T-helper 2 cell treated with Interferon-gamma antibody and Interleukin-4, amounts not matched to agents 5 μg/mL and 100 μg/mL, for 36 hours (primary cell): ENCODE measurements around the gene CNTFR.
A peak's percentile ranks its signal among the peaks of the same experiment; 100 is the strongest.

ENCODE experiments used
- DNase-seq: peaks from one replicate; pipeline ENCODE4 v3.0.0; 2021; ENCODE audit warnings: low spot score
- H3K27ac Mint-ChIP-seq: one replicate; pipeline ENCODE4 v1.8.0; 2021; ENCODE audit warnings: mild to moderate bottlenecking, mixed read lengths
- H3K27me3 Mint-ChIP-seq: one replicate; pipeline ENCODE4 v1.8.0; 2021; ENCODE audit warnings: low read depth, mixed read lengths
- H3K36me3 Mint-ChIP-seq: one replicate; pipeline ENCODE4 v1.8.0; 2021; ENCODE audit warnings: low read depth, mixed read lengths
- H3K4me1 Mint-ChIP-seq: one replicate; pipeline ENCODE4 v1.8.0; 2021; ENCODE audit warnings: low read depth, mixed read lengths
- H3K4me3 Mint-ChIP-seq: one replicate; pipeline ENCODE4 v1.8.0; 2022; ENCODE audit warnings: mild to moderate bottlenecking, moderate library complexity, mixed read lengths
- H3K9me3 Mint-ChIP-seq: one replicate; pipeline ENCODE4 v1.8.0; 2021; ENCODE audit warnings: mixed read lengths

Gene CNTFR

DNA sequence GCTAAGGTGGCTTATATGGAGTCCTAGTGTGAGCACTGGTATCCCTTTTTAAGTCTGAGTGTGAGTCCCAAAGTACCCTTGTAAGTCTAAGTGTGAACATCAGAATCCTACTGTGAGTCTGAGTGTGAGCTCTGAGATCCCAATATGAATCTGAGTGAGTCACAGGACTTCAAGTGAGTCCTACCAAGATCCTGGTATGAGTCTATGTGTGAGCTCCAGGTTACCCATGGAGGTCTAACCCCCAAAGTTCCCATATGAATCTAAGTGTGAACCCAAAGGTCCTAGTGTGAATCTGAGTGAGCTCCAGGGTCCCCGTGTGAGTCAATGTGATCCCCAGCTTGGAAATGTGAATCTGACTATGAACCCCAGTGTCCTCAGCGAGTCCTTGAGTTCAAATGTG lies 2.3 kb downstream of the CNTFR start:
- H3K27me3 Mint-ChIP-seq = peaks cover 83% of the 10 kb centered on the region
- no peaks in the 10 kb centered on the region for H3K9me3 Mint-ChIP-seq
- H3K36me3 Mint-ChIP-seq = no peaks in the 10 kb centered on the region
- H3K4me1 Mint-ChIP-seq = peaks cover 6% of the 10 kb centered on the region
- no peak overlapping the region for H3K27ac Mint-ChIP-seq
- DNase-seq = no peak
- H3K4me3 Mint-ChIP-seq = no peak overlapping the region

DNA sequence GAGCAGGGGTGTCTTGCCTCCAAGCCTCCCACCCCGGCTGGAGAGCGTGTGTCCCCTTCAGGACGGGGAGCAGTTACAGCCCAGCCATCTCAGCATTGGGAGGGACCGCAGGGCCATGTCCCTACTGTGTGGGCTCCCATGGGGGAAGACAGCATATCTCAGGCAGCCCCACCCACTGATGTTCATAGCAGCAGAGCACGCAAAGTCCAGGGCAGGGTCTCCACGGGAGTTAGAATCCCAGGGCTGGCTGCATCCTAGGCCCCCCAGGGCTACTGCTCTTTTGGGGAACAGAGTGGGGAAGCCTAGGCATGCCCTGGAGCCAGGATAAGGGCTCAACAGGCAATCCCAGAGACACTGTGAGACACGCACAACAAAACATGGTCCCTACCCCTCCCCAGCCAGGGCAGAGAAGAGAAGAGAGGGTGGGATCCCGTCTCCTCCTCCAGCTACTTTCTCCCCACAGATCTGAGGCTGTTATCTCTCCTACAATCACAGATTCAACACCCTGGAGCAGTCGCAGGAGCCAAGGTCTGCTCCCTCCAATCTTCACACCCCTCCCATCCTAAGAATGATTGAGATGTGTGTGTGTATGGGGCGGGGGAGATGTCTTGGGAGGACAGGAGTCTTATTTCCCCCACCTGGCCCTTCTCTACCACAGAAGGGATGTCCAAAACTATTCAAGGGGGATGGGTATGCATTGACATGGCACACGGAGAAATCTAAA lies 3.4 kb downstream of the CNTFR start:
- H3K27ac Mint-ChIP-seq = no peak overlapping the region

DNA sequence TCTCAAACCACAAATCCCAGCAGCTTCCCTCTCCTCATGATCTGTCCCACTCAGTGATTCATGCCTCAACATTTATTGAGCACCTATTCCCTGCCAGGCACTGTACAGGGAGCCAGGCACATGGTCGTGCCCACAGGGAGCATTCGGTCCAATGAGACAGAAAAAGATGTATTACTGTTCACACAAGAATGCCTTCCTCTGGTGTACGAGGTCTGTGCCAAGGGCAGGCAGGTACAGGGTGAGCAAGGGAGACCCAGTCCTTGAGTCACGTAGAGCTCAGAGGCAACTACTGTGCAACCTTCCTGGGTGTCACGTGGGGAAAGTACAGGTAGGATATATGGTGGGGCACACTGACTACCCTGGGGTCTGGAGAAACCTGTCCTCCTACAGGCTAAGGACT lies 4.6 kb downstream of the CNTFR start:
- no peak overlapping the region for H3K4me3 Mint-ChIP-seq
- H3K27me3 Mint-ChIP-seq = peaks cover 79% of the 10 kb centered on the region
- no peaks in the 10 kb centered on the region for H3K36me3 Mint-ChIP-seq
- H3K4me1 Mint-ChIP-seq = peaks cover 2% of the 10 kb centered on the region
- H3K9me3 Mint-ChIP-seq = no peaks in the 10 kb centered on the region
- no peak overlapping the region for H3K27ac Mint-ChIP-seq
- no peak for DNase-seq

More for the DNA sequence above, 3.4 kb downstream of the CNTFR start:
- no peaks in the 10 kb centered on the region for H3K36me3 Mint-ChIP-seq
- H3K4me3 Mint-ChIP-seq = no peak overlapping the region
- no peaks in the 10 kb centered on the region for H3K9me3 Mint-ChIP-seq
- peaks cover 79% of the 10 kb centered on the region for H3K27me3 Mint-ChIP-seq
- DNase-seq = no peak
- H3K4me1 Mint-ChIP-seq = peaks cover 4% of the 10 kb centered on the region

DNA sequence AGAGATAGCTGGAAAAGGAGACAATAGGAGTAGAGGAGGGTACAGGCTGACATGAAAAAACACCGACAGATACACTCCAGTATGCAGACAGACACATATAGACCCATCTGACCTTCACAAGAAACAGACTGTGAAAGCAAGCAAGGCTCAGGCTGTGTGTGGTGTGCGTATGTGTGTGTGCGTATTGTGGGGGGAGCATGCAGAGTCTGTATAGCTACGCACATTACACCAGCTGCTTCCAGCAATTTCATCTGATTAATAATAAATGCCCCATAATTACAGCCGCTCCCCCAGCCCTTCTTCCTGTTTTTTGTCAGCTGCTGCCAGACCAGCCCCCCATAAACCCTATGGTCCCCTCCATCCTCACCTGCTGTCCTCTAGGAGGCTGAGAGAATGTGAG lies 6.7 kb downstream of the CNTFR start:
- Mint-ChIP-seq H3K27me3 (peaks cover 78% of the 10 kb centered on the region), H3K4me1 (peaks cover 3% of the 10 kb centered on the region), H3K4me3 (no peak overlapping the region), H3K36me3 (no peaks in the 10 kb centered on the region), H3K9me3 (no peaks in the 10 kb centered on the region), H3K27ac (no peak overlapping the region)
- DNase-seq = no peak

DNA sequence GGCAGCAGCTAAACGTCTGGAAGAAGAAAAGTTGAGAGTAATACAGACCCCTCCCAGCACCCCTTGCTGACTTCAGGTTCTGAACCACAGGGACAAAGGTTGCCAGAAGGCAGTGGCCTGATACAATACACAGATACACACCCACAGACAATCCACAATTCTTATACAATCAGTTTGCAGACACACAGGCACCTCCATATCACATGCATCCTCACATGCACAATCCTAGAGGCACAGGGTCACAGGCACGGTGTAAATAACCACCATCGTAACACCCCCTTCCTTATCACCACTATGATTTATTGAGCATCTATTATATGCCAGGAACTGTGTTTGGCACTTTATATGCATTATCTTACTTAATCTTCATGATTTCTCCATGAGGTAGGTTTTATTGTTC lies 8.2 kb downstream of the CNTFR start:
- H3K27me3 Mint-ChIP-seq = peaks cover 74% of the 10 kb centered on the region
- DNase-seq = no peak
- no peak overlapping the region for H3K27ac Mint-ChIP-seq
- peaks cover 5% of the 10 kb centered on the region for H3K4me1 Mint-ChIP-seq
- no peaks in the 10 kb centered on the region for H3K36me3 Mint-ChIP-seq
- no peaks in the 10 kb centered on the region for H3K9me3 Mint-ChIP-seq
- H3K4me3 Mint-ChIP-seq = no peak overlapping the region

DNA sequence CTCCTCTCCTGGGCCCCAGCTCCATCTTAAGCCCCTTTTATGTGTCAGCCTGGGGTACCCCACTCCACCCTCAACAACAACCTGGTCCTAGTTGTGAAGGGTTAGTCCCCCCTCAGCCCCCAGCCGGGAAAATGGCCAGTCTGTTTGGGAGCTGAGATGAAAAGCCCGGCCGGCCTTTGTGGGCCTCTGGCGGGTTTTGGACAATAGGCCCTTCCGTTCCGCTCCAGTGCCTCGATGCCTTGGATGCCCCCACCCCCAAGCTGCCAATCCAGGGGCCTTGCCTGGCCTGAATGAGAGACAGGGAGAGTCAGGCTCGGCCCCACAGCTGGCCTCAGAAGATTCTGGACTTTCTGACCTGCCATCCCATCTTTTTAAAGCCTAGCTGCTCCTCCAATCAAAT lies 9.2 kb downstream of the CNTFR start:
- peaks cover 72% of the 10 kb centered on the region for H3K27me3 Mint-ChIP-seq
- H3K4me3 Mint-ChIP-seq = no peak overlapping the region
- peaks cover 5% of the 10 kb centered on the region for H3K4me1 Mint-ChIP-seq
- no peaks in the 10 kb centered on the region for H3K36me3 Mint-ChIP-seq
- DNase-seq = no peak
- no peaks in the 10 kb centered on the region for H3K9me3 Mint-ChIP-seq
- no peak overlapping the region for H3K27ac Mint-ChIP-seq

DNA sequence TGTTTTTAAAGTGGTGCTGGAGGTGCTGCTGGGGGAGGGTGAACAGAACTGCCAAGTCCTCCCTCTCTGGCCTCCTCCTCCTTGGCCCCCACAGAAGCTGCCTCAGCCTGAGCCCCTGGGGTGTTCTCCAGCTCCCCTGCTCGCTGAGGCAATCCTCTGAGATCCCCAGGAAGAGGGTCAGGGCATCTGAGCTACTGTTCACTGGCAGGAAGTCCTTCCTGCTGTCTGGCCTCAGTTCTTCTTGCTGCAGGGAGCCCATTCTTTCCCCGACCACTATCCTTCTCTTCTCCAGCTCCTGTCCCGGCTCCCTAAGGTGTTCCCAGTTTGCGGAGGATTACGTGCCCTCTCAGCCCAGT lies 9.7 kb downstream of the CNTFR start:
- Mint-ChIP-seq H3K27ac (no peak overlapping the region), H3K9me3 (no peaks in the 10 kb centered on the region), H3K4me1 (peaks cover 5% of the 10 kb centered on the region), H3K27me3 (peaks cover 69% of the 10 kb centered on the region), H3K36me3 (no peaks in the 10 kb centered on the region), H3K4me3 (no peak overlapping the region)
- no peak for DNase-seq

DNA sequence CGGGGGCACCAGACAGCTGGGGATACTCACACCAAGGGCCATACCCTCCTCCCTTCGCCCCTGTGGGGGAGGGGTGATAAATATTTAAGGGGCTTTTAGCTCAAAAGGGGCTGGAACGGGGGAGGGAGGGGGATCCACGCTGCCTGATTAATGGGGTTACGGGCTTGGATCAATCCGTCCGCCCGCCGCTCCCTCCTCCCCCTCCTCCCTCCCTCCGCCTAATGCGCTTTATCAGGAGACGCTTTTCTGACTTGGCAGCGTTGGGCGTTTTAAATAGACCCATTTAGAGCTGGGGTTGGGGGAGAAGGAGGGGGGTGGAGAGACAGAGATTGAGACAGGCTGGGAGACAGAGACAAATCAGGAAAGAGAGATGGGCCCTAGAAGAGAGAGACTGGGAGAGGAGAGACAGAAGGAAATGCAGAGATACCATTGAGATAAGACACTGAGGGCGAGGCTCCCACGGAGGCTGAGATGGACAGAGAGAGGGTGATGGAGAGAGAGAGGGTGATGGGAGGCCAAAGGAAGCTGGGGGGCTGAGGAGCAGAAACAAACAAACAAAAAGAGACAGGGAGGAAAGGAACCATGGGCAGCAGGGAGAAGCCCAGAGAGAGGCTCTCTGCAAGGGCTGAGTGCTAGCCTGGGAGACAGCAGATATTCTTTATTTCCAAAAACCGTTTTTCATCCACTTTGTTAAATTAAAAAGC lies 10.3 kb downstream of the CNTFR start:
- DNase-seq = no peak
- Mint-ChIP-seq H3K9me3 (no peaks in the 10 kb centered on the region), H3K27me3 (peaks cover 67% of the 10 kb centered on the region), H3K4me1 (peaks cover 5% of the 10 kb centered on the region), H3K4me3 (no peak overlapping the region), H3K36me3 (no peaks in the 10 kb centered on the region), H3K27ac (no peak overlapping the region)

DNA sequence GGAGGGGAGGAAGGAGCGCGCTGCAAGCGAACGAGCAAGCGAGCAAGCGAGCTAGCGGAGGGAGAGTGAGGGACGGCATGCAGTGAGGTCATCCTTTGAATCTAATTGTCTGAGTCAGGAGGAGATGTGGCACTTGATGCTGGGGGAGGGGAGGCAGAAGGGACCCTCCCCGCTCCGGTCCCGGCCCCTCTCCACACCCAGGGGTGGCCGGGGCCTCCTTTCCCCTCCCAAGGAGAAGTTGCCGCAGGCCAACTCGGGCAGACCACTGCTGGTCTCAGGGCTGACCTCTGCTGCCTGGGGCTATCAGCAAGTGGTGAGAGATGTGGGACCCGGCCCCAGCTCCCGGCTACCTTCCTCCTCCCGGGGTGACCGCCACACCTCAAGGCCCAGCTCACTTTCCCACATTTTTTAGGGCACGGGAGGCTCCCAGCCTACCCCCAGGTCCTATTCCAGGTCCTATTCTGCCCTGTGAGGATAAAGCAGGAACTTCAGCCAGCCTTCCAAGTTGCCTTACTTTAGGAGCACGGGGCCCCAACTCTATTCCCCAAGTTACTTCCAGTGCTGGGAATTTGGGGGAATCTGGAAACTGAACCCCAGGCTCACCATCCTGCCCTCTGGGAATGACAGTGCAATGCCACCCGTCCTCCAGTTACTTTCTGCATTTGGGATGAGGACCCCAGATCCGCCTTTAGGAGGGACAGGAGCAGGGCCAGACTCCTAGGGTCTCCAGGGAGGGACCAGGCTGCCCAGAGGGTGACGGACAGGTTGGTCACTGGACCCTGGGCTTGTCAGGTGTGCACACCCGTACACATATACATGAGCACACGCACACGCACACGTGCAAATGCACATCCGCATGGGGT lies 11.1 kb downstream of the CNTFR start:
- no peaks in the 10 kb centered on the region for H3K9me3 Mint-ChIP-seq
- DNase-seq = no peak
- H3K36me3 Mint-ChIP-seq = no peaks in the 10 kb centered on the region
- no peak overlapping the region for H3K27ac Mint-ChIP-seq
- H3K4me1 Mint-ChIP-seq = peaks cover 5% of the 10 kb centered on the region
- H3K4me3 Mint-ChIP-seq = no peak overlapping the region
- H3K27me3 Mint-ChIP-seq = peaks cover 63% of the 10 kb centered on the region

DNA sequence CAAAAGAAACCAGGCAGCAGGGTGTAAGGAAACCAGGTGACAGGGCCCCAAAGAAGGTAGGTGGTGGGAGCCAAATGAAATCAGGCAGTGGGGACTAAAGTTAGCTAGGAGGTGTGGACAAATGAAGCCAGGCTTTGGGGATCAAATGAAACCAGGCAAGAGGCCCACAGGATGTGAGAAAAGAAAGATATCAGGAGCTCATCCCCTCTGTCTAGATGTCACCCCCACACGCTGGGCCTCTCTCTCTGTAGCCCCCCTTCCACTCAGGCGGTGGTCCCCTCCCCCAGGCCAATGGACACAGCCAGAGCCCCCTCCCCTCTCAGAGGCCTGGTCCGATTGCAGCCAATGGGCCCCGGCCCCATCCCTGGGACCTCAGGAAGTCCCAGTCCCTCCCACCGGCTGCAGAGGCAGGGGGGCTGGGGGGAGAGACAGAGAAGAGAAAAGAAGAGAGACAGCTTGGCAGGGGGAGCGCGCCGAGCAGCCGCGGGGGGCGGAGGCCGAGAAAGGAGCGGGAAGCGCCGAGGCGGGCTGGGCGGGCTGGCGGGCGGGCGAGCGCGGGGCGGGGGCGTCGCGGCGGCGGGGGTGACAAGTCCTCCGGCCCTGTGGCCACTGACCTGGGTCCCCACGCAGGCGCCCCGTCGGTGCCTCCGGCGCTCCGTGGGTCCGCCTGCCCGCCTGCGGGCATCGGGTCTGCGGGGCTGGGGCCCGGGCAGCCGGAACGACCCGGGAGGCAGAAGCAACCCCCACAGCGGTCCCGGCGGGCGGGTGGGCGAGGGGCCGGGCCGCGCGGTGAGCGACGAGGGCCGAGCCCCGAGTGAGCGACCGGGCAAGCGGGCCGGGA lies 11.9 kb downstream of the CNTFR start:
- no peaks in the 10 kb centered on the region for H3K36me3 Mint-ChIP-seq
- no peak overlapping the region for H3K27ac Mint-ChIP-seq
- H3K4me3 Mint-ChIP-seq = peak overlapping the region; percentile 3
- DNase-seq = no peak
- H3K27me3 Mint-ChIP-seq = peaks cover 57% of the 10 kb centered on the region
- no peaks in the 10 kb centered on the region for H3K9me3 Mint-ChIP-seq
- peaks cover 5% of the 10 kb centered on the region for H3K4me1 Mint-ChIP-seq

DNA sequence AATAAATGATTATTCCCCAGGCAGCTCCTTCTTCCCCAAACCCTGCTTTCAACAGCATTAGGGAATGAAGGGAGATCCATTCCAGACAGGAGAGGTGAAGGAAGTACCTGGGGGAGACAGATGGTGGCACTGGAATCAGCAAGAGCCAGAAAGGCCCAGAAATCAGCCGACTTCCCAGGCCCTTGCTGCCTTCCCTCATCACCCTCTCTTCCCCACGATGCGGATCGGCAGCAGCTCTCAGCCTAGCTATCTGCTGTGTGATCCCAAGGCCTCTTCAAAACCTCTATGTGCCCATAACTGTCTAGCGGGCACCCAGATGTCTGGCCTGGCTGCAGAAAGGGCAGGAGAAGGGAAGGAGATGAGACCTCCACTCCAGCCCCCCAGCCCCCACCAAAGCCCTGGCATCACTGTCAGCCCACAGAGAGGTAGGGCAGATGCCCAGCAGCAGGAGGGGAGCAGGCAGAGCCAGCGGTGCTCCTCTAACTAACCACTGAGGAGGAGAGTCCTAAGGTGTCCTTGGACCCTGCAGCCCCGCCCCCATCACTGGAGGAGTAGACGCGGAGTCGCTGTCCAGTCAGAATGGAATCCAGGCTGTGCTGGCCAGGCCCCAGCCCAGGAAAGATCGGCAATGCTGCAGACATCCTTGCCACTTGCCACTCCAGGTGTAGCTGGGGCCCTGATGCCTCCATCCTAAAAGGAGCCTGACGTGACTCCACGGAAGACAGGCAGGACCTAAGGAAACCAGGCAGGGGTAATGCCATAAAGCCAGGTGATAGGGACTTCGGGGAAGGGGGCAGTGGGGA lies 12.7 kb downstream of the CNTFR start:
- Mint-ChIP-seq H3K4me1 (peaks cover 5% of the 10 kb centered on the region), H3K27me3 (peaks cover 52% of the 10 kb centered on the region), H3K27ac (no peak overlapping the region), H3K36me3 (no peaks in the 10 kb centered on the region), H3K4me3 (peak overlapping the region; percentile 3), H3K9me3 (no peaks in the 10 kb centered on the region)
- DNase-seq = no peak

DNA sequence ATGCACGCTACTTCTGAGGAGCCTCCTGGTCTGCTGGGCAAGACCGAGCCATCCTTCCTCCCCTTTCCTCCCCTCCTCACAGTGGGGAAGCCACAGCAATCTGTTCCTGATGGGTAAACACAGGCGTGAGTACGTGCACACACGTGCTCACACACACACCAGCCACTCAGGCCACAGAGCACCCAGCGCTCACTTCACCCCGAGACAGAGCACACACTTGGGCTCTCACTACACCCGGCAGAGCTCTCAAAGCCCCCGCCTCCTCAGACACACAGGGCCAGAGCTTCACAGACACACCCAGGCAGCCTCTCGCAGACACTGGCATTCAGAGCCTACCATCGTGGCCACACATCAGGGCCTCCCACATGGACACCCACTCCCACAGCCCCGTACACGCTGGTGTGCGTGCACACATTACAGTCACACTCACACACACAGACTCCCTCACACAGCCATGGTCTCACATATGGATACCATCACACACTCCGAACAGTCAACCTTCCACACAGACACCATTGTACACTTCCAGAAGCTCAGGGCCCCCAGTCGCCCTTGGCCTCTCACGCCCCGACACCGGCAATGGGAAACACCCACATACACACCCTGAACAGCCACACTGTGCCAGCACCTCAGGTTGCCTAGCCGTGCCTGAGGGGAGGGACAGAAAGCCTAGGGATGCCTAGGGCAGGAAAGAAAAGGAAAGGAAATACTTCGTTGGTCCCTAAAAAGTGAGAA lies 13.5 kb downstream of the CNTFR start:
- Mint-ChIP-seq H3K4me1 (peaks cover 5% of the 10 kb centered on the region), H3K27me3 (peaks cover 48% of the 10 kb centered on the region), H3K27ac (no peak overlapping the region), H3K36me3 (no peaks in the 10 kb centered on the region), H3K4me3 (no peak overlapping the region), H3K9me3 (no peaks in the 10 kb centered on the region)
- no peak for DNase-seq
